Stimulated activated CD8-positive, alpha-beta memory T cell treated with anti-CD3 and anti-CD28 coated beads, Interleukin-4, amount 100 ng/mL, for 48 hours (primary cell): ENCODE measurements around the gene AGAP4.
"Not testable (repeated sequence)": the region's sequence is repeated elsewhere in the genome, so short reads cannot be mapped to it uniquely, and the experiment has no call there.

Experiments
- DNase-seq: peaks from one replicate; pipeline ENCODE4 v3.0.0-alpha.2; 2020

AGAP4 gene

GRCh38 chr10:45847400-45847799 is at the start of gene AGAP4:
Gene AGAP4 (minus strand): TSS chr10:45847500. CDS start chr10:45847347, 153 bp downstream.
- DNase-seq: not testable (repeated sequence)

GRCh38 chr10:45890721-45891120 is 43.4 kb upstream of the AGAP4 start:
- DNase-seq: not testable (repeated sequence)

- not testable (repeated sequence) for DNase-seq
Measured at GRCh38 chr10:45889539-45890230, 42.4 kb upstream of the AGAP4 start.

GRCh38 chr10:45882880-45883279 is 35.6 kb upstream of the AGAP4 start:
- DNase-seq: not testable (repeated sequence)

- not testable (repeated sequence) for DNase-seq
Measured at GRCh38 chr10:45865404-45865803, 18.1 kb upstream of the AGAP4 start.

GRCh38 chr10:45864264-45864663 is 17.0 kb upstream of the AGAP4 start:
- not testable (repeated sequence) for DNase-seq

- not testable (repeated sequence) for DNase-seq
Measured at GRCh38 chr10:45863632-45864031, 16.3 kb upstream of the AGAP4 start.

- DNase-seq: peak; percentile 25
Measured at GRCh38 chr10:45857931-45858330, 10.6 kb upstream of the AGAP4 start.

- not testable (repeated sequence) for DNase-seq
Measured at GRCh38 chr10:45848467-45848866, 1.2 kb upstream of the AGAP4 start.

GRCh38 chr10:45822918-45823317 is 24.4 kb downstream of the AGAP4 start:
- DNase-seq: not testable (repeated sequence)

GRCh38 chr10:45820107-45820830 is 27.0 kb downstream of the AGAP4 start:
- not testable (repeated sequence) for DNase-seq

GRCh38 chr10:45819552-45819951 is 27.7 kb downstream of the AGAP4 start:
- DNase-seq: no peak

GRCh38 chr10:45817912-45818311 is 29.4 kb downstream of the AGAP4 start:
- no peak for DNase-seq

- no peak for DNase-seq
Measured at GRCh38 chr10:45817130-45817859, 30.0 kb downstream of the AGAP4 start.

- DNase-seq: not testable (repeated sequence)
Measured at GRCh38 chr10:45814146-45814545, 33.2 kb downstream of the AGAP4 start.

GRCh38 chr10:45812959-45813358 is 34.3 kb downstream of the AGAP4 start:
- not testable (repeated sequence) for DNase-seq

GRCh38 chr10:45811075-45811474 is 36.2 kb downstream of the AGAP4 start:
- no peak for DNase-seq

GRCh38 chr10:45809837-45810236 is 37.5 kb downstream of the AGAP4 start:
- DNase-seq: no peak

- DNase-seq: not testable (repeated sequence)
Measured at GRCh38 chr10:45804996-45805395, 42.3 kb downstream of the AGAP4 start.

- not testable (repeated sequence) for DNase-seq
Measured at GRCh38 chr10:45803060-45804010, 44.0 kb downstream of the AGAP4 start.

- not testable (repeated sequence) for DNase-seq
Measured at GRCh38 chr10:45794761-45795160, 52.5 kb downstream of the AGAP4 start.
